Measurements from ENCODE around the gene MGAT5.

The MGAT5 gene

GRCh38 chr2:134384131-134384530 is 130.3 kb downstream of the MGAT5 start:
- TF ChIP-seq CTCF (IDR thresholded peaks at IDR 0.05; ENCODE audit: low read depth, low read length) (no peak), EZH2phosphoT487 (IDR thresholded peaks at IDR 0.05; ENCODE audit: low read depth) (no peak)
- Histone ChIP-seq H3K4me1 (ENCODE audit: low read length) (no peaks in the 10 kb centered on the region), H3K9ac (ENCODE audit: low read length) (no peak overlapping the region), H3K27ac (ENCODE audit: low read length) (no peak overlapping the region), H3K36me3 (replicated peaks; ENCODE audit: low read depth, low read length) (no peaks in the 10 kb centered on the region), H3K27me3 (ENCODE audit: low read depth, low read length) (no peaks in the 10 kb centered on the region), H3K4me2 (ENCODE audit: low read length) (no peak overlapping the region), H4K20me1 (ENCODE audit: insufficient read depth, low read length) (no peaks in the 10 kb centered on the region), H3K4me3 (ENCODE audit: low read length) (no peak overlapping the region), H3K79me2 (ENCODE audit: low read length) (no peaks in the 10 kb centered on the region), H3K9me3 (ENCODE audit: insufficient read depth, low read length) (no peaks in the 10 kb centered on the region), H2AFZ (ENCODE audit: low read depth, low read length) (no peak overlapping the region)

DNA sequence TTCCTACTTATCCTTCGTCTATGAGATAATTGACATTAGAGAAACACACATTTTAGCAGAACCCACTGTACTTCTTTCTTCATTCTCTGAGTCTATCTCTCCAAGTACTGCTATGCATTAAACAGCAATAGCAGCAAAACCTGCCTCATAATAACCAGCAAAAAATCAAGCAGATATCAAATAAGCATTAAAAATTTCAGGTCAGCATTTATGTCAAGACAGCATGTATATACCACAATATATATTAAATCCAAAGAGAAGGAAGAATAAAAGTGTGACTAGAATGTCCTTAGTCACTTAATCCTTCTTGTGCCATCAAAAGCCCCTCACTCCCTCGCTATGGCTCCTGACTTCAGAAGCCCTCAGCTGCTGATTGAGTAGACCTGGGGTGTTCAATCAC is 131.3 kb downstream of the MGAT5 start:
- no peak overlapping the region for H3K9ac ChIP-seq (ENCODE audit: low read length)
- no peaks in the 10 kb centered on the region for H4K20me1 ChIP-seq (ENCODE audit: insufficient read depth, low read length)
- H3K27me3 ChIP-seq (ENCODE audit: low read depth, low read length), result no peaks in the 10 kb centered on the region
- H3K4me1 ChIP-seq (ENCODE audit: low read length), result no peaks in the 10 kb centered on the region
- H3K79me2 ChIP-seq (ENCODE audit: low read length), result no peaks in the 10 kb centered on the region
- H2AFZ ChIP-seq (ENCODE audit: low read depth, low read length), result no peak overlapping the region
- H3K9me3 ChIP-seq (ENCODE audit: insufficient read depth, low read length), result no peaks in the 10 kb centered on the region
- no peak for TF ChIP-seq CTCF (IDR thresholded peaks at IDR 0.05; ENCODE audit: low read depth, low read length)
- no peak for TF ChIP-seq EZH2phosphoT487 (IDR thresholded peaks at IDR 0.05; ENCODE audit: low read depth)
- no peak overlapping the region for H3K4me3 ChIP-seq (ENCODE audit: low read length)
- no peaks in the 10 kb centered on the region for H3K36me3 ChIP-seq (replicated peaks; ENCODE audit: low read depth, low read length)
- no peak overlapping the region for H3K27ac ChIP-seq (ENCODE audit: low read length)
- no peak overlapping the region for H3K4me2 ChIP-seq (ENCODE audit: low read length)

DNA sequence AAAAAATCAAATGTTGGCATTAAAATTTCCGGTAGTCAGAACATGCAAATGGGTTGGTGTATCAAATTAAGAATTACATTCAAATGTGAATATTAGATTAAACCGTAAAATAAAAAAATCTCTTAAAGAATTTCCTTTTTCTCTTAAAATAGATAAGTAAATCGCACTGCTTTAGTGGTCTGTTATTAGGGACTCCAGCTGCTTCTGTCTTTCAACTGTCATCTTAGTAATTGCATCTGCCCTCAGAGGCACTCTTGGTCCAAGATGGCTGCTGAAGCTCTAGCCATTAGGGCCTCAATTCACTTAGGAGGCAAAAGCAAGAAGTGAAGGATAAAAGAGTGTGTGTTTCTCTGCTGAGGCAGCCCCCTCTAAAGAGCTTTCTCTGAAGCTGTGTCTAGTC is 132.4 kb downstream of the MGAT5 start:
- H3K36me3 ChIP-seq (replicated peaks; ENCODE audit: low read depth, low read length), result no peaks in the 10 kb centered on the region
- no peaks in the 10 kb centered on the region for H3K79me2 ChIP-seq (ENCODE audit: low read length)
- no peak overlapping the region for H3K9ac ChIP-seq (ENCODE audit: low read length)
- H3K4me3 ChIP-seq (ENCODE audit: low read length), result no peak overlapping the region
- no peak overlapping the region for H3K4me2 ChIP-seq (ENCODE audit: low read length)
- H2AFZ ChIP-seq (ENCODE audit: low read depth, low read length), result no peak overlapping the region
- no peaks in the 10 kb centered on the region for H3K9me3 ChIP-seq (ENCODE audit: insufficient read depth, low read length)
- no peak overlapping the region for H3K27ac ChIP-seq (ENCODE audit: low read length)
- no peaks in the 10 kb centered on the region for H4K20me1 ChIP-seq (ENCODE audit: insufficient read depth, low read length)
- no peaks in the 10 kb centered on the region for H3K4me1 ChIP-seq (ENCODE audit: low read length)
- no peaks in the 10 kb centered on the region for H3K27me3 ChIP-seq (ENCODE audit: low read depth, low read length)
- no peak for TF ChIP-seq CTCF (IDR thresholded peaks at IDR 0.05; ENCODE audit: low read depth, low read length)
- TF ChIP-seq EZH2phosphoT487 (IDR thresholded peaks at IDR 0.05; ENCODE audit: low read depth), result no peak

DNA sequence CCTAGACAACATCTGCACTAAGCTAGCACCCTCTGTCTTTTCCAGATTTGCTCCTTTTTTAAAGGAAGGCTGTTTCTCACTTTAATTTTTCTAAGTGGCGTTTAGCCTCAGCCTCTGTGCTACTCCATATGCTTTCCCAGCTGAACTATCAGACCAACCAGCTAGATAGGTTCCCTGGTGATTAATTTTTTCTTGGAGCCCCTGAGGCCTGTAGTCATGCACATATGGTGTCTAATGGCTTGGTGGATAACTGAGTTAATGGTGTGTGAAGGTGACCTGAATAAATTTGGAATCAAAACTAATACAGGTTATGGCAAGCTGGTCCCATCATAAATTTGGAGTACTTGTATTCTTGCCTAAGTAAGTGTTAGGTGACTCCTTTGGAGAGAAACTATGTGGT is 135.5 kb downstream of the MGAT5 start:
- Histone ChIP-seq H2AFZ (ENCODE audit: low read depth, low read length) (no peak overlapping the region), H3K4me2 (ENCODE audit: low read length) (no peak overlapping the region), H3K36me3 (replicated peaks; ENCODE audit: low read depth, low read length) (no peaks in the 10 kb centered on the region), H3K9ac (ENCODE audit: low read length) (no peak overlapping the region), H3K4me3 (ENCODE audit: low read length) (no peak overlapping the region), H3K9me3 (ENCODE audit: insufficient read depth, low read length) (no peaks in the 10 kb centered on the region), H3K27ac (ENCODE audit: low read length) (no peak overlapping the region), H3K4me1 (ENCODE audit: low read length) (peaks cover 5% of the 10 kb centered on the region), H4K20me1 (ENCODE audit: insufficient read depth, low read length) (no peaks in the 10 kb centered on the region), H3K79me2 (ENCODE audit: low read length) (no peaks in the 10 kb centered on the region), H3K27me3 (ENCODE audit: low read depth, low read length) (no peaks in the 10 kb centered on the region)
- no peak for TF ChIP-seq CTCF (IDR thresholded peaks at IDR 0.05; ENCODE audit: low read depth, low read length)
- TF ChIP-seq EZH2phosphoT487 (IDR thresholded peaks at IDR 0.05; ENCODE audit: low read depth), result no peak

Measured in OCI-LY3 (cell line).